NOMO-1 treated with dmso at 0.1 percent for 144 hours (cell line): Measurements from ENCODE around the gene KRTAP4-1.
"Not testable (repeated sequence)": the region's sequence is repeated elsewhere in the genome, so short reads cannot be mapped to it uniquely, and the experiment has no call there.

Experiments used
- DNase-seq: peaks from one replicate; lab custom pipeline; 2025; ENCODE audit not compliant: unreplicated experiment; lab: John Stamatoyannopoulos, UW

Gene KRTAP4-1

GRCh38 chr17:41176744-41177387 is 7.8 kb downstream of the KRTAP4-1 start:
- DNase-seq, result no peak

- no peak for DNase-seq
These were observed 12.8 kb downstream of the KRTAP4-1 start for GRCh38 chr17:41171886-41172285.

GRCh38 chr17:41168121-41168520 is 16.6 kb downstream of the KRTAP4-1 start, which contains the start of gene KRTAP4-3:
KRTAP4-3 (minus strand) TSS chr17:41168221; CDS start chr17:41168172, 49 bp downstream.
- no peak for DNase-seq

- no peak for DNase-seq
These were observed 17.1 kb downstream of the KRTAP4-1 start for GRCh38 chr17:41167561-41167960.

GRCh38 chr17:41163828-41164227 is 20.9 kb downstream of the KRTAP4-1 start:
- DNase-seq, result no peak

GRCh38 chr17:41160648-41161047 is 24.1 kb downstream of the KRTAP4-1 start, which contains the start of gene KRTAP4-4:
KRTAP4-4 (minus strand) TSS chr17:41160748; CDS start chr17:41160691, 57 bp downstream.
- no peak for DNase-seq

GRCh38 chr17:41160190-41160589 is 24.5 kb downstream of the KRTAP4-1 start:
- DNase-seq, result not testable (repeated sequence)

GRCh38 chr17:41153856-41154255 is 30.9 kb downstream of the KRTAP4-1 start:
- no peak for DNase-seq

GRCh38 chr17:41151525-41151924 is 33.2 kb downstream of the KRTAP4-1 start:
- no peak for DNase-seq

- DNase-seq, result no peak
These were observed 34.7 kb downstream of the KRTAP4-1 start for GRCh38 chr17:41150026-41150425.

- DNase-seq, result no peak
These were observed 35.1 kb downstream of the KRTAP4-1 start, which contains the start of gene KRTAP4-5 for GRCh38 chr17:41149652-41149985. KRTAP4-5 (minus strand) TSS chr17:41149825; CDS start chr17:41149767, 58 bp downstream.

GRCh38 chr17:41148971-41149651 is 35.6 kb downstream of the KRTAP4-1 start:
- DNase-seq, result not testable (repeated sequence)

GRCh38 chr17:41147531-41148204 is 37.0 kb downstream of the KRTAP4-1 start:
- DNase-seq, result no peak

- no peak for DNase-seq
These were observed 39.5 kb downstream of the KRTAP4-1 start for GRCh38 chr17:41145261-41145660.

- no peak for DNase-seq
These were observed 39.9 kb downstream of the KRTAP4-1 start for GRCh38 chr17:41144846-41145245.

GRCh38 chr17:41141361-41141760 is 43.4 kb downstream of the KRTAP4-1 start:
- DNase-seq, result no peak

- no peak for DNase-seq
These were observed 44.2 kb downstream of the KRTAP4-1 start, which contains the start of gene KRTAP4-6 for GRCh38 chr17:41140360-41141131. KRTAP4-6 (minus strand) TSS chr17:41140544; CDS start chr17:41140487, 57 bp downstream.

- not testable (repeated sequence) for DNase-seq
These were observed 44.8 kb downstream of the KRTAP4-1 start for GRCh38 chr17:41139865-41140264.
